H1 (cell line): ENCODE data around the gene TGFBR1. TPM values are rescaled to one million over a fixed set of nuclear protein-coding genes. Genes with fewer than 3 reads are reported as not detected.

Experiments
- BCL11A ChIP-seq, 2 experiments: IDR thresholded peaks; one replicate each; pipeline ENCODE4 v1.6.1; 2011; ENCODE audit warnings: low read depth in 2 of 2, low read length in 2 of 2, mild to moderate bottlenecking in 2 of 2
- CBX5 ChIP-seq: fragments of 300-800, 300-1000 bp; sonication (generic); IDR thresholded peaks from 2 replicates; pipeline ENCODE4 v1.7.1; 2016; ENCODE audit warnings: antibody characterized with exemption, low read length, low read depth
- CHD7 ChIP-seq: fragments of 300-600 bp; sonication (generic); IDR thresholded peaks from 2 replicates; pipeline ENCODE4 v1.7.1; 2012; ENCODE audit warnings: low read length, moderate library complexity, mild to moderate bottlenecking, inconsistent platforms; ENCODE audit not compliant: insufficient replicate concordance
- FOSL1 ChIP-seq: IDR thresholded peaks from 2 replicates; pipeline ENCODE4 v1.6.1; 2011; ENCODE audit warnings: mild to moderate bottlenecking, low read depth, low read length, moderate library complexity; ENCODE audit not compliant: insufficient read depth
- PHF8 ChIP-seq: fragments of 200-600 bp; sonication (generic); conservative IDR thresholded peaks from 2 replicates; pipeline ENCODE4 v1.7.1; 2012; ENCODE audit warnings: low read depth, mild to moderate bottlenecking, inconsistent platforms, low read length, moderate library complexity
- SIX5 ChIP-seq: IDR thresholded peaks from 2 replicates; pipeline ENCODE4 v1.6.1; 2011; ENCODE audit warnings: mild to moderate bottlenecking, low read depth, low read length
- polyA plus RNA-seq, 7 experiments: library from polyadenylated mRNA; depleted of rRNA in 3 of 7; stranded (reverse) in 5 of 7; unstranded in 2 of 7; fragments of >200 nt in 5 of 7; fragments of 200-250 nt in 2 of 7; gene quantifications; 1 replicate in 5 of 7; 2 replicates in 1 of 7; 4 replicates in 1 of 7; pipeline versions ENCODE4 v1.2.1 to v1.2.3, GENCODE V29; 2011 to 2013; ENCODE audit warnings: missing spikeins in 2 of 7, mixed read lengths in 2 of 7
- total RNA-seq: library from RNA; stranded (reverse); fragmentation: NEBNext Ultra II Directional; extraction: Animal tissue kit (Norgen Biotek cat#: 25700); gene quantifications from 2 replicates; pipeline ENCODE4 v1.2.1, GENCODE V29; 2021

The TGFBR1 gene
- total and polyA plus RNA-seq, 2 of the 8 experiments (the other 6 are each of a cell fraction or from before 2014, with no cell fraction given) = 16.8 to 52.4 TPM

DNA sequence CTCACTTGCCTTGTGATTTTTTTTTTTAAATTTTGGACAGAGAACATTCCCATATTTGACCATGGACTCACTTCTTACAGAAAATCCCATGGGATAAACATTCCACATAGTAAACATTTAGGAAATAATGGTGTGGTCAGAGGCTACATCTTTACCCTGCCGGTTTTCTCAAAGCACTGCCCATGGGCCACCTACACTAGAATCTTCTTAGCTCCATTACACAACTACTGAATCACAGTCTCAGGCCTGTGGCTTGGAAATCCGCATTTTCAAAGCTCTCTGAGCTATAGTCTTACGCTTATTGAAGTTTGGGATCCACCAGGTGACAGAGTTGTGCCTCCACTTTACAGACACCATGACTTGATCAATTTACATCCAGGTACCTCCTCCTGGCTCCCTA lies 77.4 kb downstream of the TGFBR1 start (continued):
- TF ChIP-seq CHD7 (no peak), PHF8 (no peak), SIX5 (no peak), CBX5 (no peak), FOSL1 (no peak), BCL11A (IDR thresholded peaks at IDR 0.05; ENCODE audit: low read depth in 2 of 2, low read length in 2 of 2) (no peak)
